ENCODE measurements around the gene CES2. TPM values are rescaled to one million over a fixed set of nuclear protein-coding genes. Genes with fewer than 3 reads are reported as not detected.

Gene CES2
- total and polyA plus RNA-seq, 9 of the 15 experiments (the other 6 are each of a cell fraction or from before 2014, with no cell fraction given) = 2.2 to 37.9 (median 24.4) TPM

- no peak for TF ChIP-seq FIP1L1 (IDR thresholded peaks at IDR 0.05; ENCODE audit: low read depth, low read length, poor library complexity, severe bottlenecking)
- TF ChIP-seq UBTF (IDR thresholded peaks at IDR 0.05; ENCODE audit: borderline replicate concordance in 1 of 2, low read depth in 2 of 2, low read length in 2 of 2) = 0 out of 4 replicates have a peak, but pooled peaks of 1 of the 2 experiments have one; percentile 42
- TF ChIP-seq ZNF431 (CRISPR knock-in tag; IDR thresholded peaks at IDR 0.05) = no peak
- no peak for TF ChIP-seq ZNF707 (CRISPR knock-in tag; conservative IDR thresholded peaks at IDR 0.05)
- no peak for TF ChIP-seq SRF (CRISPR knock-in tag; IDR thresholded peaks at IDR 0.05)
- TF ChIP-seq ELF1 (tag; IDR thresholded peaks at IDR 0.05) = no peak
- no peak for TF ChIP-seq ZNF57 (CRISPR knock-in tag; IDR thresholded peaks at IDR 0.05)
- peak; percentile 46; the same call in 1 of the 2 replicates for TF ChIP-seq MTA3 (IDR thresholded peaks at IDR 0.05; ENCODE audit: borderline replicate concordance)
- peak; percentile 83 for TF ChIP-seq TFAP4 (CRISPR knock-in tag; IDR thresholded peaks at IDR 0.05; ENCODE audit: borderline replicate concordance)
- TF ChIP-seq NEUROD1 (IDR thresholded peaks at IDR 0.05; ENCODE audit: borderline replicate concordance, low read depth, low read length, partially characterized antibody) = peak; percentile 13
- no peak for TF ChIP-seq XRCC4 (IDR thresholded peaks at IDR 0.05; ENCODE audit: extremely low read depth, insufficient read depth, insufficient read length)
- no peak; the same call in 1 of the 2 replicates for TF ChIP-seq ESRRA (IDR thresholded peaks at IDR 0.05; ENCODE audit: borderline replicate concordance, low read depth)
- TF ChIP-seq RERE (CRISPR knock-in tag; IDR thresholded peaks at IDR 0.05; ENCODE audit: borderline replicate concordance) = no peak
- TF ChIP-seq CC2D1A (IDR thresholded peaks at IDR 0.05) = peak; percentile 90
- TF ChIP-seq ZNF511 (CRISPR knock-in tag; IDR thresholded peaks at IDR 0.05) = peak; percentile 32; the same call in 1 of the 2 replicates
- TF ChIP-seq HNRNPUL1 (IDR thresholded peaks at IDR 0.05; ENCODE audit: low read length) = no peak
- TF ChIP-seq DMBX1 (CRISPR knock-in tag; IDR thresholded peaks at IDR 0.05; ENCODE audit: borderline replicate concordance) = no peak
- TF ChIP-seq CREM (IDR thresholded peaks at IDR 0.05; ENCODE audit: low read depth) = peak; percentile 41; the same call in 1 of the 2 replicates
Observed at GRCh38 chr16:66894948-66895688, 40.2 kb upstream of the CES2 start (continued).
